HEK293 (cell line): ENCODE measurements around the gene TMEM79.

Experiments used
- CTCF ChIA-PET: fragments of 350-600 bp; formaldehyde crosslinking; extraction: SDS; loops from one replicate; lab custom pipeline; 2021; ENCODE audit warnings: antibody characterized with exemption; lab: Yijun Ruan, JAX
- POLR2A ChIA-PET: fragments of 300-600 bp; formaldehyde crosslinking; extraction: SDS; loops from one replicate; lab custom pipeline; 2020; ENCODE audit warnings: antibody characterized with exemption, inconsistent platforms; lab: Yijun Ruan, JAX
- H3K27ac ChIP-seq: fragments of 200-500 bp; sonication (Bioruptor generic); 2 replicates; pipeline ENCODE4 v1.5.1; 2014; ENCODE audit warnings: low read depth, low read length, control low read depth, inconsistent platforms; ENCODE audit errors: extremely low read depth
- H3K36me3 ChIP-seq, 2 experiments: fragments of 200-500 bp in 1 of 2; sonication (Bioruptor generic) in 1 of 2; 1 replicate in 1 of 2; 2 replicates in 1 of 2; pipeline ENCODE4 v1.5.1; 2014 to 2017; ENCODE audit warnings: inconsistent platforms in 2 of 2, low read length in 2 of 2; ENCODE audit not compliant: control insufficient read depth in 2 of 2, insufficient read depth in 1 of 2
- H3K4me1 ChIP-seq: fragments of 200-500 bp; sonication (Bioruptor generic); 2 replicates; pipeline ENCODE4 v1.5.1; 2014; ENCODE audit warnings: mild to moderate bottlenecking, low read length, inconsistent platforms; ENCODE audit not compliant: control insufficient read depth, insufficient read depth
- H3K4me3 ChIP-seq: 2 replicates; pipeline ENCODE4 v1.5.1; 2011; ENCODE audit warnings: low read depth, mild to moderate bottlenecking, control low read depth, low read length, moderate library complexity
- H3K9me3 ChIP-seq: fragments of 200-500 bp; sonication (Bioruptor generic); 2 replicates; pipeline ENCODE4 v1.5.1; 2014; ENCODE audit warnings: low read depth, low read length, inconsistent platforms; ENCODE audit not compliant: control insufficient read depth, insufficient read depth
- EGR2 ChIP-seq: fragments of 450-650 bp; formaldehyde crosslinking; IDR thresholded peaks from 2 replicates; pipeline ENCODE4 v1.5.1; 2016; ENCODE audit warnings: low read depth, missing biosample characterization, missing genetic modification characterization
- FEZF1 ChIP-seq: fragments of 450-650 bp; formaldehyde crosslinking; IDR thresholded peaks from 2 replicates; pipeline ENCODE4 v1.5.1; 2016; ENCODE audit warnings: missing biosample characterization, missing genetic modification characterization
- HOXA7 ChIP-seq: sonication (generic); formaldehyde crosslinking; IDR thresholded peaks from 2 replicates; pipeline ENCODE4 v1.8.1; 2022; ENCODE audit warnings: missing genetic modification reagents, borderline replicate concordance
- HOXC10 ChIP-seq: sonication (generic); formaldehyde crosslinking; IDR thresholded peaks from 2 replicates; pipeline ENCODE4 v1.8.1; 2023; ENCODE audit warnings: mild to moderate bottlenecking, missing genetic modification reagents
- SCRT1 ChIP-seq: fragments of 450-650 bp; formaldehyde crosslinking; IDR thresholded peaks from 2 replicates; pipeline ENCODE4 v1.5.1; 2016; ENCODE audit warnings: missing biosample characterization, missing genetic modification characterization, borderline replicate concordance
- SCRT2 ChIP-seq: fragments of 450-650 bp; formaldehyde crosslinking; IDR thresholded peaks from 2 replicates; pipeline ENCODE4 v1.5.1; 2016; ENCODE audit warnings: missing biosample characterization, missing genetic modification characterization
- TCF7L2 ChIP-seq: IDR thresholded peaks from 2 replicates; pipeline ENCODE4 v1.6.1; 2011; ENCODE audit warnings: low read depth, mild to moderate bottlenecking, inconsistent platforms, low read length, moderate library complexity, borderline replicate concordance
- YY1 ChIP-seq: fragments of 450-650 bp; formaldehyde crosslinking; IDR thresholded peaks from 2 replicates; pipeline ENCODE4 v1.5.1; 2018; ENCODE audit warnings: missing biosample characterization, missing genetic modification characterization
- ZBTB1 ChIP-seq: fragments of 450-650 bp; formaldehyde crosslinking; IDR thresholded peaks from 2 replicates; pipeline ENCODE4 v1.5.1; 2016; ENCODE audit warnings: missing biosample characterization, missing genetic modification characterization
- ZBTB7A ChIP-seq: fragments of 450-650 bp; formaldehyde crosslinking; IDR thresholded peaks from 2 replicates; pipeline ENCODE4 v1.5.1; 2016; ENCODE audit warnings: low read depth, missing biosample characterization, missing genetic modification characterization
- ZBTB8A ChIP-seq: fragments of 450-650 bp; formaldehyde crosslinking; IDR thresholded peaks from 2 replicates; pipeline ENCODE4 v1.5.1; 2016; ENCODE audit warnings: missing biosample characterization, missing genetic modification characterization
- ZFHX2 ChIP-seq: fragments of 450-650 bp; formaldehyde crosslinking; conservative IDR thresholded peaks from 2 replicates; pipeline ENCODE4 v1.5.1; 2016; ENCODE audit warnings: missing biosample characterization, missing genetic modification characterization
- ZFP37 ChIP-seq: fragments of 450-650 bp; formaldehyde crosslinking; IDR thresholded peaks from 2 replicates; pipeline ENCODE4 v1.5.1; 2016; ENCODE audit warnings: missing biosample characterization, missing genetic modification characterization
- ZFP69B ChIP-seq: fragments of 450-650 bp; formaldehyde crosslinking; IDR thresholded peaks from 2 replicates; pipeline ENCODE4 v1.5.1; 2016; ENCODE audit warnings: missing biosample characterization, missing genetic modification characterization
- ZIC2 ChIP-seq: fragments of 450-650 bp; formaldehyde crosslinking; IDR thresholded peaks from 2 replicates; pipeline ENCODE4 v1.5.1; 2016; ENCODE audit warnings: missing biosample characterization, missing genetic modification characterization
- ZNF10 ChIP-seq: fragments of 450-650 bp; formaldehyde crosslinking; IDR thresholded peaks from 2 replicates; pipeline ENCODE4 v1.5.1; 2017; ENCODE audit warnings: missing biosample characterization, missing genetic modification characterization
- ZNF155 ChIP-seq: fragments of 450-650 bp; formaldehyde crosslinking; IDR thresholded peaks from 2 replicates; pipeline ENCODE4 v1.5.1; 2016; ENCODE audit warnings: missing biosample characterization, missing genetic modification characterization
- ZNF239 ChIP-seq: fragments of 450-650 bp; formaldehyde crosslinking; IDR thresholded peaks from 2 replicates; pipeline ENCODE4 v1.5.1; 2016; ENCODE audit warnings: missing biosample characterization, missing genetic modification characterization
- ZNF354C ChIP-seq: fragments of 450-650 bp; formaldehyde crosslinking; IDR thresholded peaks from 2 replicates; pipeline ENCODE4 v1.5.1; 2016; ENCODE audit warnings: missing biosample characterization, missing genetic modification characterization, low read depth, borderline replicate concordance
- ZNF366 ChIP-seq: fragments of 450-650 bp; formaldehyde crosslinking; conservative IDR thresholded peaks from 2 replicates; pipeline ENCODE4 v1.5.1; 2016; ENCODE audit warnings: missing biosample characterization, missing genetic modification characterization
- ZNF426 ChIP-seq: fragments of 450-650 bp; formaldehyde crosslinking; IDR thresholded peaks from 2 replicates; pipeline ENCODE4 v1.5.1; 2017; ENCODE audit warnings: missing biosample characterization, missing genetic modification characterization, mild to moderate bottlenecking, inconsistent platforms, moderate library complexity
- ZNF548 ChIP-seq: fragments of 450-650 bp; formaldehyde crosslinking; IDR thresholded peaks from 2 replicates; pipeline ENCODE4 v1.5.1; 2016; ENCODE audit warnings: missing biosample characterization, missing genetic modification characterization
- ZNF600 ChIP-seq: fragments of 450-650 bp; formaldehyde crosslinking; IDR thresholded peaks from 2 replicates; pipeline ENCODE4 v1.5.1; 2016; ENCODE audit warnings: missing biosample characterization, missing genetic modification characterization
- ZNF610 ChIP-seq: fragments of 450-650 bp; formaldehyde crosslinking; IDR thresholded peaks from 2 replicates; pipeline ENCODE4 v1.5.1; 2016; ENCODE audit warnings: missing biosample characterization, missing genetic modification characterization, borderline replicate concordance
- ZNF843 ChIP-seq: fragments of 450-650 bp; formaldehyde crosslinking; IDR thresholded peaks from 2 replicates; pipeline ENCODE4 v1.5.1; 2016; ENCODE audit warnings: missing biosample characterization, missing genetic modification characterization
- ZXDB ChIP-seq: fragments of 450-650 bp; formaldehyde crosslinking; IDR thresholded peaks from 2 replicates; pipeline ENCODE4 v1.5.1; 2016; ENCODE audit warnings: missing biosample characterization, missing genetic modification characterization
- TF ChIP-seq, protein P1 (sequence below): fragments of 450-650 bp; formaldehyde crosslinking; IDR thresholded peaks from 2 replicates; pipeline ENCODE4 v1.5.1; 2016; ENCODE audit warnings: missing biosample characterization, missing genetic modification characterization, borderline replicate concordance
- TF ChIP-seq, protein P2 (sequence below): fragments of 450-650 bp; formaldehyde crosslinking; IDR thresholded peaks from 2 replicates; pipeline ENCODE4 v1.5.1; 2016; ENCODE audit warnings: missing biosample characterization, missing genetic modification characterization
- TF ChIP-seq, protein P3 (sequence below): fragments of 450-650 bp; formaldehyde crosslinking; IDR thresholded peaks from 2 replicates; pipeline ENCODE4 v1.5.1; 2016; ENCODE audit warnings: missing biosample characterization, missing genetic modification characterization, borderline replicate concordance
- TF ChIP-seq, protein P4 (sequence below): fragments of 450-650 bp; formaldehyde crosslinking; IDR thresholded peaks from 2 replicates; pipeline ENCODE4 v1.5.1; 2016; ENCODE audit warnings: missing biosample characterization, missing genetic modification characterization

Gene TMEM79

DNA sequence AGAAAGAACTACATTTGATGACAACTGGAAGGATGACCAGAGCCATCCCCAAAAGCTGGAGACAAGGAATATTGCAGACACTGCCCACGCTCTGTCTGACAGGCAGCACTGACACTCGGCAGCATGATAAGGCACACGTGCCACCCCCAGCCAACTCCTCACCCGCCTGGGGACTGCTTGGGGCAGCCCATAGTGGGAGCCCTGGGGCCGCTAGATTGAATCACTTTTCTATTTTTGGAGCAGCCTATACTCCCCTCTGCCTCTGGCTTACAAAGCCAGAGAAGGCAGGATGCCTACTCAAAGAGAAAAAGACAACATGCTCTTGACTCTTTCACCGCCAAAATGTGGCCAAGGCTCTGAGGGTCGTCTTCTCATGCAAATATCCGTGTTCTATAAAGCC lies 2.8 kb upstream of the TMEM79 start:
- POLR2A ChIA-PET: interaction anchor here (0.9 to 1.7 kb wide), 3 partner anchors 21 to 42 kb away, joined by 4 to 6 read pairs (median 4); no protein-coding TSS in a partner anchor
- Histone ChIP-seq H3K4me1 (peaks cover 4% of the 10 kb centered on the region; the same call in 1 of the 2 replicates), H3K36me3 (peaks cover 14 to 62% of the 10 kb centered on the region in 2 experiments; a peak in 2 of 3 replicates), H3K9me3 (no peaks in the 10 kb centered on the region), H3K27ac (peak overlapping the region; percentile 67; the same call in 1 of the 2 replicates), H3K4me3 (peak overlapping the region; percentile 91)
- CTCF ChIA-PET: interaction anchor here (1.1 to 2.2 kb wide), 4 partner anchors 10 to 185 kb away, joined by 3 to 9 read pairs (median 6); no protein-coding TSS in a partner anchor
- TF ChIP-seq, protein P1, sequence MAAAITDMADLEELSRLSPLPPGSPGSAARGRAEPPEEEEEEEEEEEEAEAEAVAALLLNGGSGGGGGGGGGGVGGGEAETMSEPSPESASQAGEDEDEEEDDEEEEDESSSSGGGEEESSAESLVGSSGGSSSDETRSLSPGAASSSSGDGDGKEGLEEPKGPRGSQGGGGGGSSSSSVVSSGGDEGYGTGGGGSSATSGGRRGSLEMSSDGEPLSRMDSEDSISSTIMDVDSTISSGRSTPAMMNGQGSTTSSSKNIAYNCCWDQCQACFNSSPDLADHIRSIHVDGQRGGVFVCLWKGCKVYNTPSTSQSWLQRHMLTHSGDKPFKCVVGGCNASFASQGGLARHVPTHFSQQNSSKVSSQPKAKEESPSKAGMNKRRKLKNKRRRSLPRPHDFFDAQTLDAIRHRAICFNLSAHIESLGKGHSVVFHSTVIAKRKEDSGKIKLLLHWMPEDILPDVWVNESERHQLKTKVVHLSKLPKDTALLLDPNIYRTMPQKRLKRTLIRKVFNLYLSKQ (tag by site-specific recombination): no peak
- TF ChIP-seq, protein P2, sequence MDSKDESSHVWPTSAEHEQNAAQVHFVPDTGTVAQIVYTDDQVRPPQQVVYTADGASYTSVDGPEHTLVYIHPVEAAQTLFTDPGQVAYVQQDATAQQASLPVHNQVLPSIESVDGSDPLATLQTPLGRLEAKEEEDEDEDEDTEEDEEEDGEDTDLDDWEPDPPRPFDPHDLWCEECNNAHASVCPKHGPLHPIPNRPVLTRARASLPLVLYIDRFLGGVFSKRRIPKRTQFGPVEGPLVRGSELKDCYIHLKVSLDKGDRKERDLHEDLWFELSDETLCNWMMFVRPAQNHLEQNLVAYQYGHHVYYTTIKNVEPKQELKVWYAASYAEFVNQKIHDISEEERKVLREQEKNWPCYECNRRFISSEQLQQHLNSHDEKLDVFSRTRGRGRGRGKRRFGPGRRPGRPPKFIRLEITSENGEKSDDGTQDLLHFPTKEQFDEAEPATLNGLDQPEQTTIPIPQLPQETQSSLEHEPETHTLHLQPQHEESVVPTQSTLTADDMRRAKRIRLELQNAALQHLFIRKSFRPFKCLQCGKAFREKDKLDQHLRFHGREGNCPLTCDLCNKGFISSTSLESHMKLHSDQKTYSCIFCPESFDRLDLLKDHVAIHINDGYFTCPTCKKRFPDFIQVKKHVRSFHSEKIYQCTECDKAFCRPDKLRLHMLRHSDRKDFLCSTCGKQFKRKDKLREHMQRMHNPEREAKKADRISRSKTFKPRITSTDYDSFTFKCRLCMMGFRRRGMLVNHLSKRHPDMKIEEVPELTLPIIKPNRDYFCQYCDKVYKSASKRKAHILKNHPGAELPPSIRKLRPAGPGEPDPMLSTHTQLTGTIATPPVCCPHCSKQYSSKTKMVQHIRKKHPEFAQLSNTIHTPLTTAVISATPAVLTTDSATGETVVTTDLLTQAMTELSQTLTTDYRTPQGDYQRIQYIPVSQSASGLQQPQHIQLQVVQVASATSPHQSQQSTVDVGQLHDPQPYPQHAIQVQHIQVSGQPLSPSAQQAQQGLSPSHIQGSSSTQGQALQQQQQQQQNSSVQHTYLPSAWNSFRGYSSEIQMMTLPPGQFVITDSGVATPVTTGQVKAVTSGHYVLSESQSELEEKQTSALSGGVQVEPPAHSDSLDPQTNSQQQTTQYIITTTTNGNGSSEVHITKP (tag by site-specific recombination): peak; percentile 92
- TF ChIP-seq HOXC10 (CRISPR knock-in tag) (no peak), ZBTB8A (tag by site-specific recombination) (no peak), ZNF354C (tag by site-specific recombination) (no peak), SCRT1 (tag by site-specific recombination) (no peak), EGR2 (tag by site-specific recombination) (peak; percentile 57), ZBTB7A (no peak), ZNF426 (no peak), ZNF610 (no peak), ZNF155 (tag by site-specific recombination) (no peak), ZFP69B (tag by site-specific recombination) (no peak), ZNF239 (tag by site-specific recombination) (no peak), ZFHX2 (tag by site-specific recombination) (peak; percentile 74), ZNF843 (tag by site-specific recombination) (no peak), ZNF10 (tag by site-specific recombination) (no peak), SCRT2 (tag by site-specific recombination) (no peak), YY1 (no peak), ZIC2 (tag by site-specific recombination) (0 out of 2 replicates have a peak, but pooled peaks have one; percentile 39), ZNF366 (tag by site-specific recombination) (peak; percentile 53), TCF7L2 (no peak), ZFP37 (no peak), HOXA7 (CRISPR knock-in tag) (no peak), ZBTB1 (no peak), ZXDB (no peak), FEZF1 (tag by site-specific recombination) (no peak), ZNF600 (tag by site-specific recombination) (0 out of 2 replicates have a peak, but pooled peaks have one; percentile 22), ZNF548 (tag by site-specific recombination) (no peak)
- TF ChIP-seq, protein P3, sequence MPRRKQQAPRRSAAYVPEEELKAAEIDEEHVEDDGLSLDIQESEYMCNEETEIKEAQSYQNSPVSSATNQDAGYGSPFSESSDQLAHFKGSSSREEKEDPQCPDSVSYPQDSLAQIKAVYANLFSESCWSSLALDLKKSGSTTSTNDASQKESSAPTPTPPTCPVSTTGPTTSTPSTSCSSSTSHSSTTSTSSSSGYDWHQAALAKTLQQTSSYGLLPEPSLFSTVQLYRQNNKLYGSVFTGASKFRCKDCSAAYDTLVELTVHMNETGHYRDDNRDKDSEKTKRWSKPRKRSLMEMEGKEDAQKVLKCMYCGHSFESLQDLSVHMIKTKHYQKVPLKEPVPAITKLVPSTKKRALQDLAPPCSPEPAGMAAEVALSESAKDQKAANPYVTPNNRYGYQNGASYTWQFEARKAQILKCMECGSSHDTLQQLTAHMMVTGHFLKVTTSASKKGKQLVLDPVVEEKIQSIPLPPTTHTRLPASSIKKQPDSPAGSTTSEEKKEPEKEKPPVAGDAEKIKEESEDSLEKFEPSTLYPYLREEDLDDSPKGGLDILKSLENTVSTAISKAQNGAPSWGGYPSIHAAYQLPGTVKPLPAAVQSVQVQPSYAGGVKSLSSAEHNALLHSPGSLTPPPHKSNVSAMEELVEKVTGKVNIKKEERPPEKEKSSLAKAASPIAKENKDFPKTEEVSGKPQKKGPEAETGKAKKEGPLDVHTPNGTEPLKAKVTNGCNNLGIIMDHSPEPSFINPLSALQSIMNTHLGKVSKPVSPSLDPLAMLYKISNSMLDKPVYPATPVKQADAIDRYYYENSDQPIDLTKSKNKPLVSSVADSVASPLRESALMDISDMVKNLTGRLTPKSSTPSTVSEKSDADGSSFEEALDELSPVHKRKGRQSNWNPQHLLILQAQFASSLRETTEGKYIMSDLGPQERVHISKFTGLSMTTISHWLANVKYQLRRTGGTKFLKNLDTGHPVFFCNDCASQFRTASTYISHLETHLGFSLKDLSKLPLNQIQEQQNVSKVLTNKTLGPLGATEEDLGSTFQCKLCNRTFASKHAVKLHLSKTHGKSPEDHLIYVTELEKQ (tag by site-specific recombination): no peak
- TF ChIP-seq, protein P4, sequence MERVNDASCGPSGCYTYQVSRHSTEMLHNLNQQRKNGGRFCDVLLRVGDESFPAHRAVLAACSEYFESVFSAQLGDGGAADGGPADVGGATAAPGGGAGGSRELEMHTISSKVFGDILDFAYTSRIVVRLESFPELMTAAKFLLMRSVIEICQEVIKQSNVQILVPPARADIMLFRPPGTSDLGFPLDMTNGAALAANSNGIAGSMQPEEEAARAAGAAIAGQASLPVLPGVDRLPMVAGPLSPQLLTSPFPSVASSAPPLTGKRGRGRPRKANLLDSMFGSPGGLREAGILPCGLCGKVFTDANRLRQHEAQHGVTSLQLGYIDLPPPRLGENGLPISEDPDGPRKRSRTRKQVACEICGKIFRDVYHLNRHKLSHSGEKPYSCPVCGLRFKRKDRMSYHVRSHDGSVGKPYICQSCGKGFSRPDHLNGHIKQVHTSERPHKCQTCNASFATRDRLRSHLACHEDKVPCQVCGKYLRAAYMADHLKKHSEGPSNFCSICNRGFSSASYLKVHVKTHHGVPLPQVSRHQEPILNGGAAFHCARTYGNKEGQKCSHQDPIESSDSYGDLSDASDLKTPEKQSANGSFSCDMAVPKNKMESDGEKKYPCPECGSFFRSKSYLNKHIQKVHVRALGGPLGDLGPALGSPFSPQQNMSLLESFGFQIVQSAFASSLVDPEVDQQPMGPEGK: no peak
